Right lobe of liver (tissue), 4 donors: ENCODE measurements around the gene CD83.

ENCODE experiments used
- CTCF ChIP-seq, 4 donors: fragments of 200-600 bp in 3 of 4; fragments of 450-650 bp in 1 of 4; IDR thresholded peaks; one replicate each; pipeline versions ENCODE4 v1.5.1 to v1.8.0; 2016 to 2022; ENCODE audit warnings: antibody characterized with exemption in 4 of 4, mild to moderate bottlenecking in 2 of 4
- POLR2A ChIP-seq: fragments of 450-650 bp; IDR thresholded peaks from one replicate; pipeline ENCODE4 v1.6.1; 2017; ENCODE audit warnings: antibody characterized with exemption, mild to moderate bottlenecking
- donor health status: DM: no; HTN: no; CAD: no.
- donor health status: DM: no; HTN: no; CAD: no.
- donor health status: DM: no; HTN: yes; CAD: no.

- no peak for TF ChIP-seq CTCF (IDR thresholded peaks at IDR 0.05)
- no peak for TF ChIP-seq POLR2A
Measured at GRCh38 chr6:14135893-14136539, 18.4 kb downstream of the CD83 start.
